ENCODE data around the gene GLT8D2. TPM values are rescaled to one million over a fixed set of nuclear protein-coding genes. Genes with fewer than 3 reads are reported as not detected.

The GLT8D2 gene
- total RNA-seq, 1 experiment from 2014 or later: 1.6 TPM

- Histone ChIP-seq H3F3A (ENCODE audit: low read length, unreplicated experiment) (no peaks in the 10 kb centered on the region), H3K79me2 (ENCODE audit: low read length) (no peaks in the 10 kb centered on the region), H3K9me3 (ENCODE audit: low read length) (no peaks in the 10 kb centered on the region), H3K9ac (ENCODE audit: low read length) (no peak overlapping the region), H3K36me3 (ENCODE audit: low read depth, low read length) (no peaks in the 10 kb centered on the region), H2AFZ (ENCODE audit: low read length) (no peak overlapping the region), H3K27ac (ENCODE audit: low read length) (no peak overlapping the region), H3K27me3 (ENCODE audit: low read length) (no peaks in the 10 kb centered on the region), H3K4me3 (ENCODE audit: low read length) (no peak overlapping the region), H4K20me1 (ENCODE audit: low read length) (no peaks in the 10 kb centered on the region), H3K9me2 (replicated peaks; ENCODE audit: low read length) (no peaks in the 10 kb centered on the region), H3K4me2 (ENCODE audit: low read length) (no peak overlapping the region), H3K4me1 (ENCODE audit: insufficient read depth, low read length) (peaks cover 6% of the 10 kb centered on the region)
- ChIA-PET CTCF (no interaction called here), POLR2A (ENCODE audit: unreplicated experiment) (interaction anchor here (0.6 kb wide), 1 partner anchor 234 kb away, joined by 3 read pairs; no protein-coding TSS in a partner anchor)
- no peak for DNase-seq
- TF ChIP-seq EZH2 (IDR thresholded peaks at IDR 0.05; ENCODE audit: low read length, unreplicated experiment): no peak
- no peak for TF ChIP-seq CTCF (conservative IDR thresholded peaks at IDR 0.05; ENCODE audit: low read depth, low read length)
- no peak for TF ChIP-seq EZH2phosphoT487 (IDR thresholded peaks at IDR 0.05; ENCODE audit: borderline replicate concordance, low read length)
- intact Hi-C loops (cut with micrococcal nuclease): loop anchor here (5.0 to 10.0 kb wide), 2 partner anchors 89 to 249 kb away; partner anchors contain the start of genes EID3 and TDG
- no peak; the same call in 1 of the 2 replicates for ATAC-seq
- no TSS peak for BruUV-seq (replicated peaks)
Measured at GRCh38 chr12:104055686-104056388, 5.8 kb upstream of the GLT8D2 start.

GRCh38 chr12:104054681-104055346 is 4.8 kb upstream of the GLT8D2 start:
- TF ChIP-seq EZH2phosphoT487 (IDR thresholded peaks at IDR 0.05; ENCODE audit: borderline replicate concordance, low read length) (no peak), CTCF (conservative IDR thresholded peaks at IDR 0.05; ENCODE audit: low read depth, low read length) (no peak), EZH2 (IDR thresholded peaks at IDR 0.05; ENCODE audit: low read length, unreplicated experiment) (no peak)
- Histone ChIP-seq H3K9me3 (ENCODE audit: low read length) (no peaks in the 10 kb centered on the region), H3K27me3 (ENCODE audit: low read length) (no peaks in the 10 kb centered on the region), H2AFZ (ENCODE audit: low read length) (no peak overlapping the region), H3K79me2 (ENCODE audit: low read length) (no peaks in the 10 kb centered on the region), H3K36me3 (ENCODE audit: low read depth, low read length) (no peaks in the 10 kb centered on the region), H3K27ac (ENCODE audit: low read length) (no peak overlapping the region), H3K4me1 (ENCODE audit: insufficient read depth, low read length) (peaks cover 11% of the 10 kb centered on the region), H3F3A (ENCODE audit: low read length, unreplicated experiment) (no peaks in the 10 kb centered on the region), H3K9me2 (replicated peaks; ENCODE audit: low read length) (no peaks in the 10 kb centered on the region), H3K9ac (ENCODE audit: low read length) (no peak overlapping the region), H4K20me1 (ENCODE audit: low read length) (no peaks in the 10 kb centered on the region), H3K4me2 (ENCODE audit: low read length) (no peak overlapping the region), H3K4me3 (ENCODE audit: low read length) (no peak overlapping the region)
- CTCF ChIA-PET: no interaction called here
- DNase-seq (no peak), ATAC-seq (no peak)
- POLR2A ChIA-PET (ENCODE audit: unreplicated experiment): no interaction called here
- no TSS peak for BruUV-seq (replicated peaks)
- intact Hi-C loops (cut with micrococcal nuclease): loop anchor here (5.0 to 10.0 kb wide), 2 partner anchors 88 to 250 kb away; partner anchors contain the start of genes EID3 and TDG

Measured in PC-3 (cell line).